B cell (primary cell): Measurements from ENCODE around the gene HS2ST1. TPM values are rescaled to one million over a fixed set of nuclear protein-coding genes. Genes with fewer than 3 reads are reported as not detected.

Experiments used
- ATAC-seq: fragments of 200-7000 bp; cut with Tn5 transposase; one replicate; pipeline ENCODE4 v1.10.0; 2021; ENCODE audit warnings: low read depth, mild to moderate bottlenecking, moderate number of reproducible peaks, moderate library complexity
- CTCF ChIA-PET: fragments of 350-600 bp; sonication (Branson Sonifier 250); formaldehyde crosslinking; loops from one replicate; lab custom pipeline; 2021; ENCODE audit warnings: antibody characterized with exemption, inconsistent platforms; lab: Charles Lee
- POLR2A ChIA-PET: fragments of 350-600 bp; sonication (Branson Sonifier 250); formaldehyde crosslinking; loops from one replicate; lab custom pipeline; 2021; ENCODE audit warnings: antibody characterized with exemption; lab: Charles Lee
- DNase-seq: peaks from one replicate; pipeline ENCODE4 v3.0.0; 2013
- H2AFZ ChIP-seq: 2 replicates; pipeline ENCODE4 v1.6.1; 2012; ENCODE audit warnings: mild to moderate bottlenecking, low read depth, low read length; ENCODE audit not compliant: insufficient read depth, poor library complexity, severe bottlenecking
- H3K27ac ChIP-seq, 2 donors: 1 replicate in 1 of 2; 2 replicates in 1 of 2; pipeline ENCODE4 v1.5.1; 2012 to 2013; ENCODE audit warnings: low read length in 2 of 2, mild to moderate bottlenecking in 2 of 2, moderate library complexity in 1 of 2
- H3K27me3 ChIP-seq, 4 experiments: fragments of 200-600 bp in 1 of 4; sonication (generic) in 1 of 4; replicated peaks in 1 of 4; 1 replicate in 2 of 4; 2 replicates in 2 of 4; pipeline versions ENCODE4 v1.6.1 to v1.7.0; 2013 to 2016; ENCODE audit warnings: low read length in 3 of 4, mild to moderate bottlenecking in 2 of 4, mixed read lengths in 1 of 4, moderate library complexity in 1 of 4; ENCODE audit not compliant: insufficient read depth in 4 of 4, control insufficient read depth in 3 of 4; ENCODE audit errors: control extremely low read depth in 1 of 4
- H3K36me3 ChIP-seq, 2 experiments: replicated peaks in 1 of 2; 1 replicate in 1 of 2; 2 replicates in 1 of 2; pipeline versions ENCODE4 v1.6.1 to v1.7.1; 2013; ENCODE audit warnings: low read length in 1 of 2; ENCODE audit not compliant: insufficient read depth in 2 of 2, control insufficient read depth in 1 of 2; ENCODE audit errors: control extremely low read depth in 1 of 2, extremely low read depth in 1 of 2
- H3K4me1 ChIP-seq, 2 donors: fragments of 200-600 bp in 1 of 2; sonication (generic) in 1 of 2; 1 replicate in 1 of 2; 2 replicates in 1 of 2; pipeline versions ENCODE4 v1.5.1 to v1.6.1; 2013 to 2017; ENCODE audit warnings: low read length in 2 of 2; ENCODE audit not compliant: control insufficient read depth in 2 of 2, insufficient read depth in 2 of 2
- H3K4me2 ChIP-seq: replicated peaks from 2 replicates; pipeline ENCODE3; 2012; ENCODE audit warnings: mild to moderate bottlenecking, low read depth, low read length; ENCODE audit not compliant: poor library complexity, severe bottlenecking
- H3K4me3 ChIP-seq, 5 experiments: fragments of 200-600 bp in 1 of 5; sonication (generic) in 1 of 5; 1 replicate in 3 of 5; 2 replicates in 2 of 5; pipeline versions ENCODE4 v1.5.1 to v1.7.0; 2011 to 2016; ENCODE audit warnings: low read length in 4 of 5, mild to moderate bottlenecking in 4 of 5, low read depth in 2 of 5, control low read depth in 1 of 5, moderate library complexity in 1 of 5; ENCODE audit not compliant: insufficient read depth in 1 of 5; ENCODE audit errors: control extremely low read depth in 1 of 5, extremely low read depth in 1 of 5
- H3K79me2 ChIP-seq: fragments of 200-600 bp; sonication (generic); one replicate; pipeline ENCODE4 v1.6.0; 2016; ENCODE audit warnings: low read length; ENCODE audit not compliant: control insufficient read depth, insufficient read depth
- H3K9ac ChIP-seq: fragments of 200-600 bp; sonication (generic); 2 replicates; pipeline ENCODE4 v1.6.1; 2017; ENCODE audit warnings: mild to moderate bottlenecking, low read length, moderate library complexity
- H3K9me3 ChIP-seq, 3 donors: one replicate each; pipeline versions ENCODE4 v1.6.1 to v1.7.1; 2013; ENCODE audit warnings: low read length in 2 of 3; ENCODE audit not compliant: control insufficient read depth in 2 of 3, insufficient read depth in 1 of 3; ENCODE audit errors: control extremely low read depth in 1 of 3
- H4K20me1 ChIP-seq: 2 replicates; pipeline ENCODE4 v1.6.0; 2012; ENCODE audit warnings: mild to moderate bottlenecking, low read length; ENCODE audit not compliant: insufficient read depth, control insufficient read depth, poor library complexity, severe bottlenecking
- H3K27ac Mint-ChIP-seq: one replicate; pipeline ENCODE4 v1.8.0; 2021; ENCODE audit warnings: mixed read lengths
- H3K27me3 Mint-ChIP-seq: one replicate; pipeline ENCODE4 v1.8.0; 2021; ENCODE audit warnings: mixed read lengths
- H3K4me1 Mint-ChIP-seq: one replicate; pipeline ENCODE4 v1.8.0; 2021; ENCODE audit warnings: mixed read lengths
- H3K4me3 Mint-ChIP-seq: one replicate; pipeline ENCODE4 v1.8.0; 2021; ENCODE audit warnings: mixed read lengths
- H3K9me3 Mint-ChIP-seq: one replicate; pipeline ENCODE4 v1.8.0; 2022; ENCODE audit warnings: mixed read lengths; ENCODE audit not compliant: insufficient read depth
- CTCF ChIP-seq: fragments of 200-600 bp; IDR thresholded peaks from one replicate; pipeline ENCODE4 v1.8.0; 2022; ENCODE audit warnings: antibody characterized with exemption, mild to moderate bottlenecking
- EZH2 ChIP-seq: IDR thresholded peaks from 2 replicates; pipeline ENCODE4 v1.6.1; 2012; ENCODE audit warnings: borderline replicate concordance, low read depth, mild to moderate bottlenecking, moderate library complexity, low read length; ENCODE audit not compliant: insufficient read depth, poor library complexity, severe bottlenecking
- WGBS: methylation state at CpG from one replicate; pipeline ENCODE4 v1.1.5; 2013; ENCODE audit warnings: missing lambda C conversion rate; ENCODE audit not compliant: insufficient coverage; 5-methylcytosine and 5-hydroxymethylcytosine counted together
- intact Hi-C: fragments of 100-400 bp; cut with micrococcal nuclease; formaldehyde crosslinking; loops from one replicate; pipeline ENCODE4 v1.10.0; 2022
- polyA plus RNA-seq: library from polyadenylated mRNA; depleted of rRNA; stranded (reverse); fragments of >200 nt; gene quantifications from 2 replicates; pipeline ENCODE4 v1.2.3, GENCODE V29; 2012
- total RNA-seq, 2 donors: library from RNA; stranded (reverse); fragments of 120-200 nt in 1 of 2; gene quantifications; 1 replicate in 1 of 2; 2 replicates in 1 of 2; pipeline versions ENCODE4 v1.2.3 to v1.2.4, GENCODE V29; 2013 to 2022

Gene HS2ST1
- total and polyA plus RNA-seq, 2 donors (not counting 1 experiment from before 2014, with no cell fraction given) = 3.0 to 16.9 TPM

- no peaks in the 10 kb centered on the region for H3K27me3 ChIP-seq
- H3K79me2 ChIP-seq = no peaks in the 10 kb centered on the region
- H3K9ac ChIP-seq = no peak overlapping the region
- intact Hi-C loops = no loop called here
- WGBS = no CpG with 5 or more reads among the region's 5 CpGs
- POLR2A ChIA-PET = no interaction called here
- TF ChIP-seq EZH2 = no peak
- TF ChIP-seq CTCF = no peak
- no peak overlapping the region for H3K4me3 Mint-ChIP-seq
- H3K27ac Mint-ChIP-seq = no peak overlapping the region
- H3K4me3 ChIP-seq = no peak overlapping the region
- no peak overlapping the region for H3K27ac ChIP-seq
- DNase-seq = no peak
- ATAC-seq = no peak
- H3K9me3 ChIP-seq = no peaks in the 10 kb centered on the region
- H3K4me1 Mint-ChIP-seq = peaks cover 7% of the 10 kb centered on the region
- no peak overlapping the region for H2AFZ ChIP-seq
- no peak overlapping the region for H3K4me2 ChIP-seq
- peaks cover 0 to under 1% of the 10 kb centered on the region in 2 donors for H3K4me1 ChIP-seq
- H3K36me3 ChIP-seq = no peaks in the 10 kb centered on the region
- CTCF ChIA-PET = no interaction called here
- no peaks in the 10 kb centered on the region for H3K27me3 Mint-ChIP-seq
- H3K9me3 Mint-ChIP-seq = no peaks in the 10 kb centered on the region
- H4K20me1 ChIP-seq = no peaks in the 10 kb centered on the region
These were observed 197.4 kb downstream of the HS2ST1 start for GRCh38 chr1:87111659-87112371.

GRCh38 chr1:87113313-87113712, 198.9 kb downstream of the HS2ST1 start:
- CTCF ChIA-PET = no interaction called here
- Mint-ChIP-seq H3K9me3 (no peaks in the 10 kb centered on the region), H3K4me1 (peaks cover 3% of the 10 kb centered on the region), H3K27me3 (no peaks in the 10 kb centered on the region), H3K4me3 (no peak overlapping the region), H3K27ac (no peak overlapping the region)
- intact Hi-C loops = no loop called here
- Histone ChIP-seq H3K27me3 (no peaks in the 10 kb centered on the region), H3K4me1 (no peaks in the 10 kb centered on the region), H3K4me3 (no peak overlapping the region), H3K79me2 (no peaks in the 10 kb centered on the region), H3K9ac (no peak overlapping the region), H3K36me3 (no peaks in the 10 kb centered on the region), H3K4me2 (no peak overlapping the region), H4K20me1 (no peaks in the 10 kb centered on the region), H3K9me3 (no peaks in the 10 kb centered on the region), H2AFZ (no peak overlapping the region), H3K27ac (no peak overlapping the region)
- ATAC-seq (no peak), DNase-seq (no peak)
- TF ChIP-seq CTCF = no peak
- TF ChIP-seq EZH2 = no peak
- POLR2A ChIA-PET = no interaction called here
- WGBS = 98% methylated on average over 5 of the region's 5 CpGs
